Sciatic nerve (tissue), 2 donors: ENCODE results near the gene CGRRF1. TPM values are rescaled to one million over a fixed set of nuclear protein-coding genes. Genes with fewer than 3 reads are reported as not detected.

ENCODE experiments used
- ATAC-seq: fragments of 200-7000 bp; cut with Tn5 transposase; one replicate; pipeline ENCODE4 v1.9.1; 2020; ENCODE audit warnings: mild to moderate bottlenecking, moderate library complexity
- DNase-seq: peaks from one replicate; pipeline ENCODE4 v3.0.0-alpha.2; 2020; ENCODE audit warnings: low spot score
- intact Hi-C: fragments of 100-400 bp; cut with DNase I; formaldehyde crosslinking; loops from one replicate; pipeline ENCODE4 v1.14.2; 2022
- total RNA-seq: library from RNA; stranded (reverse); fragmentation: NEBNext Ultra II Directional; extraction: Animal tissue kit (Norgen Biotek cat#: 25700); gene quantifications from one replicate; pipeline ENCODE4 v1.2.1, GENCODE V29; 2021
- donor health status: DM: no; HTN: no; CAD: no.
- donor health status: DM: no; HTN: no; CAD: no.

The CGRRF1 gene
- total RNA-seq, 1 donor from 2014 or later: 31.9 TPM

GRCh38 chr14:54567639-54568561, 58.2 kb downstream of the CGRRF1 start:
- DNase-seq: peak; percentile 79
- intact Hi-C loops: loop anchor here (2.0 to 5.0 kb wide), 2 partner anchors 123 to 204 kb away; no protein-coding TSS in a partner anchor
- peak; percentile 11 for ATAC-seq

- DNase-seq (peak; percentile 60), ATAC-seq (no peak)
Measured at GRCh38 chr14:54568821-54569595, 59.3 kb downstream of the CGRRF1 start.

GRCh38 chr14:54570047-54570446, 60.3 kb downstream of the CGRRF1 start:
- DNase-seq (no peak), ATAC-seq (no peak)
- intact Hi-C loops: no loop called here

More at GRCh38 chr14:54568821-54569595, 59.3 kb downstream of the CGRRF1 start:
- intact Hi-C loops: loop anchor here (5.0 kb wide), 1 partner anchor 203 kb away; no protein-coding TSS in a partner anchor

GRCh38 chr14:54570631-54571415, 61.1 kb downstream of the CGRRF1 start:
- intact Hi-C loops: no loop called here

DNA sequence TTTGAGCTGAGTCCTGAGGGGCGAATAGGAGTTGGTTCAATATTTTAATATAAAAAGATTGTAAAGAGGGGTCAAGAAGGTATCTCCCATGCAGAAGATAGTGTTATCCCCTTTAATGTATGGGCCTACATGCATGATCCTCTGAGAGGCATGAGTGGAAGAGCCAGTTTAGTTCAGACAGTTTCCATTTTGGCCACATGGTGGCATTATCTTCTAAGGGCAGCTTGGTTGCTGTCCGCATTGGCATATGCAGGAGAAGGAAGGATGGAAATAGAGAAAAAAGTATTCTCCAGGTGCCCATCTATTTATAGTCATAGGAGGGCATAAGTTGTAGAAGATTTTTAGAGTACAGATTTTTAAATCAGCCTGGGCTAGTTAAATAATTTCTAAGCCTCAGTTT, 62.6 kb downstream of the CGRRF1 start:
- DNase-seq: no peak
- no peak for ATAC-seq
- intact Hi-C loops: no loop called here

More at GRCh38 chr14:54570631-54571415, 61.1 kb downstream of the CGRRF1 start:
- no peak for DNase-seq
- no peak for ATAC-seq

- DNase-seq (no peak), ATAC-seq (no peak)
- intact Hi-C loops: no loop called here
Measured at GRCh38 chr14:54574528-54574927, 64.8 kb downstream of the CGRRF1 start.

DNA sequence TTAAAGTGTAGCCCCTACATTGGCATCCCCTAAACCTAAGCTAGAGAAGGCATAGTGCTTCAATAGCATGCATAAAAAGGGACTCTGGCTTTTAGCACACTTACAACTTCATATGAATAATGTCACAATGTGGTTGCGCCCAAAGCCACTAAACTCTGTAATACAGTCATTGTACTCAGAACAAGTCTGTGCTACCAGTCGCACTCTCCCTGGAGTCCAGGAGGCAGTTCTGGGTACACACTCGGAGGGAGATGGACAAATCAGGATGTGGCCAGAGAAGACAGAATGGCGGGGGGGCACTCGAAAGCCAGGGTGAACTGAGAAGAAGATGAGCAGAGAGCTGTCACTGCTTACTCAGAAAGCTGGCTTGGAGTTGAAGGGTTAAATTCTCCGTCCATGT, 67.8 kb downstream of the CGRRF1 start:
- intact Hi-C loops: no loop called here
- no peak for ATAC-seq
- DNase-seq: no peak

DNA sequence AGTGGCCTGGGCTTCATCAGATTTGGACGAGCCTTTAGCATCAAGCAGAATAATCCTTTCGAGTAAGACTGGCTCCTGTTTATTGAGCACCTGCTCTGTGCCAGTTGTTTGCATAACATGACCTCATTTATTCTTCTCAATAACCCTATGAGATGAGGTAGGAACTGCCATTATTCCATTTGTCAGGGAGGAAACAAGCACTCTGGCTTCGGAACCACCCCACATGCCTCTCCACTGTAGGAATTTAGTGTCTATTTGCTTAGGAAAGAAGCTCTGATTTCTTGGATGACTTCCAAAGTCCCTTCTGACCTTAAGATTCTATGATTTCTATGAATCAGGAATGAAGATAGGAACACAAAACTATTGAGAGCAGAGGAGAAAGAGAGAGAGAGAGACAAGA, 68.3 kb downstream of the CGRRF1 start:
- DNase-seq (no peak), ATAC-seq (peak; percentile 8)
- intact Hi-C loops: no loop called here

DNA sequence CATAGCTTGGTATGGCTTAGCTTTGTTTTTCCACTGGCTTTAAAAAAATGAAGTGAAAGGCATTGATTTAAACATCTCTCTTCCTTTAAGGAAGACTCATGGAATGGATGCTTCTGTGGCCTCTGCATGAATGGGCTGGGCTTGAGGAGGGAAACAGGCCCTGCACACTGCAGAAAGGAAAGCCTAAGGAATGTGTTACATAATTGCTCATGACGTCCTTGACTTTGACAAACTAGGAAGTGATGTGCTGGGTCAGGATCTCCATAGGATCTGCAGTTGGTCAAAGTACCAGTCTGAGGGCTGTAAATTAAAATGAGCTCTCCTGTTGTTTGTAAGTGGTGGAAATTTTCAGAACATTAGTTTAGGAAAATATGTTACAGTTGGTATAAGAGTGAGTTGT, 69.9 kb downstream of the CGRRF1 start:
- intact Hi-C loops: no loop called here
- peak; percentile 57 for ATAC-seq
- no peak for DNase-seq

DNA sequence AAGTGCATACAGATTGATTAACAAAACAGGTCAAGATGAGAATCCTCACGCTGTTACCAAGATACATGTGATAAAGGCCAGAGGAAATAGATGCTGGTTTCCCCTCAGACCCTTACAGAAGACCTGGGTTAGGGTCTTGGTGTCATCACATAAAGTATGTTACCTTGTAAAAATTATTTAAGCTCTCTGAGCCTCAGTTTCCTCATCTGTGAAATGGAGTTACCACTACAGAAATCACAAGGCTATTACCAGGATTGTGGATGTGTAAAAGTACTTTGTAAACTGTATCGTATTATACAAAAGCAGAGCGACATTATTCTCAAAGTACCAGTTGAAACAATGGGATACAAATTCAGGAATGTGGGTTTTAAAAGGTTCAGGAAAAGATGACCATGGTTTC, 71.2 kb downstream of the CGRRF1 start:
- intact Hi-C loops: no loop called here
- no peak for DNase-seq
- no peak for ATAC-seq

- DNase-seq (no peak), ATAC-seq (no peak)
- intact Hi-C loops: no loop called here
Measured at GRCh38 chr14:54582334-54582733, 72.6 kb downstream of the CGRRF1 start.

GRCh38 chr14:54584097-54584496, 74.4 kb downstream of the CGRRF1 start:
- DNase-seq (no peak), ATAC-seq (no peak)
- intact Hi-C loops: no loop called here

- intact Hi-C loops: no loop called here
- no peak for DNase-seq
- ATAC-seq: no peak
Measured at GRCh38 chr14:54585214-54585613, 75.5 kb downstream of the CGRRF1 start.

Other genes starting within 250 kb of the CGRRF1 start
- 4.1 TPM for gene CDKN3, start 112.9 kb upstream of the CGRRF1 start, total RNA-seq
- gene CNIH1, start 68.5 kb upstream of the CGRRF1 start, total RNA-seq: 73.1 TPM
- 136 TPM for gene GMFB, start 20.9 kb upstream of the CGRRF1 start, total RNA-seq
- 59.2 TPM for gene SAMD4A, start 57.2 kb downstream of the CGRRF1 start, total RNA-seq